ENCODE data around the gene NXN.
"Not testable (repeated sequence)": the region's sequence is repeated elsewhere in the genome, so short reads cannot be mapped to it uniquely, and the experiment has no call there.

NXN gene

DNA sequence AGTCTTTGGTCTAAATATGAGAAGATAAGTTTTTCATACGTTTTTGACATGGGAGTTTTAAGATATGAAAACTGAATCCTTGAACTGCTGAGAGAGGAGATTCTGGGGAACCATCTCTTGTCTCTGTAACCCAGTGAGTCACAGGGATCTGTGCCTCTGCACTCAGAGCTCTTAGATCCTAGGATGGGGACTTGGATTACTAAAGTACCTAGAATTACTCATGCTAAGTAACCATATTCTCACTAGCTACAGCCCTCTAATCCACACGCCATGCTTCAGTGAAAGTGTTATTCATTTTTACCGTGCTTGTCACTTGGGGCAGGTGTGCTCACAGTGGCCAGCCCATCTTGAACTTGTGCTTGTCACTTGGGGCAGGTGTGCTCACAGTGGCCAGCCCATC, 195.4 kb downstream of the NXN start:
- Mint-ChIP-seq H3K4me3 (peak overlapping the region; percentile 59 to 99), H3K9me3 (no peaks in the 10 kb centered on the region), H3K4me1 (ENCODE audit: low read depth in 2 of 2) (peaks cover 15 to 33% of the 10 kb centered on the region in 2 donors), H3K36me3 (ENCODE audit: insufficient read depth) (peaks cover 36% of the 10 kb centered on the region), H3K27me3 (no peaks in the 10 kb centered on the region), H3K27ac (no peak overlapping the region)
- ATAC-seq (replicated peaks) (no peak), DNase-seq (no peak)

GRCh38 chr17:781805-782731, 197.5 kb downstream of the NXN start, which contains the start of the genes GLOD4 and MRM3:
GLOD4 (minus strand) TSS chr17:782280; CDS start chr17:782255, 25 bp downstream.
MRM3 (plus strand) TSS chr17:782353; CDS start chr17:782379, 26 bp downstream.
- Mint-ChIP-seq H3K9me3 (no peaks in the 10 kb centered on the region), H3K4me1 (ENCODE audit: low read depth in 2 of 2) (peaks cover 15 to 30% of the 10 kb centered on the region in 2 donors), H3K27me3 (no peaks in the 10 kb centered on the region), H3K27ac (peak within 1 kb of the TSS; percentile 97 to 99), H3K36me3 (ENCODE audit: insufficient read depth) (peaks cover 40% of the 10 kb centered on the region), H3K4me3 (peak within 1 kb of the TSS; percentile 93 to 99)
- ATAC-seq (replicated peaks): peak; percentile 93
- peak; percentile 95 to 99 (median 98) for DNase-seq

GRCh38 chr17:778096-778495, 201.5 kb downstream of the NXN start:
- H3K27ac Mint-ChIP-seq: no peak overlapping the region
- peaks cover 20 to 22% of the 10 kb centered on the region in 2 donors for H3K4me1 Mint-ChIP-seq (ENCODE audit: low read depth in 2 of 2)
- H3K9me3 Mint-ChIP-seq: no peaks in the 10 kb centered on the region
- H3K4me3 Mint-ChIP-seq: no peak overlapping the region
- no peak for ATAC-seq (replicated peaks)
- H3K36me3 Mint-ChIP-seq (ENCODE audit: insufficient read depth): peaks cover 73% of the 10 kb centered on the region
- DNase-seq: no peak
- no peaks in the 10 kb centered on the region for H3K27me3 Mint-ChIP-seq

DNA sequence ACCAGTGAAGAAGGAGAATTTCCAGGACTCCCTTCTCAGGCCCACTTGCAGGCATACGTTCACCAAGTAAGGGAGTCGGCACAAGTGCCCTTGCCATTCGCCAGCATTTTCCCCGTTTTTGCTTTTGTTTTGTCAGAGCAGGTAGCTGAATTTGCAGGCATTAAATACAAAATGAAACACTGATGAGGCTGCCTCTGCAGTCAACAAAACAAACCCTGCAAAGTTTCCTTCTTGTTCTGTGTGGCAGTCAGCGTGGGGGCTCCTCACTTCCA, 205.3 kb downstream of the NXN start:
- Mint-ChIP-seq H3K9me3 (no peaks in the 10 kb centered on the region), H3K4me1 (ENCODE audit: low read depth in 2 of 2) (peaks cover 7 to 9% of the 10 kb centered on the region in 2 donors), H3K27me3 (no peaks in the 10 kb centered on the region), H3K36me3 (ENCODE audit: insufficient read depth) (peaks cover 87% of the 10 kb centered on the region), H3K4me3 (no peak overlapping the region), H3K27ac (no peak overlapping the region)
- ATAC-seq (replicated peaks) (no peak), DNase-seq (no peak)

GRCh38 chr17:773467-774312, 205.9 kb downstream of the NXN start:
- no peak overlapping the region for H3K4me3 Mint-ChIP-seq
- ATAC-seq (replicated peaks): no peak
- no peaks in the 10 kb centered on the region for H3K27me3 Mint-ChIP-seq
- DNase-seq: no peak
- peaks cover 7 to 9% of the 10 kb centered on the region in 2 donors for H3K4me1 Mint-ChIP-seq (ENCODE audit: low read depth in 2 of 2)
- H3K9me3 Mint-ChIP-seq: no peaks in the 10 kb centered on the region
- H3K27ac Mint-ChIP-seq: no peak overlapping the region
- H3K36me3 Mint-ChIP-seq (ENCODE audit: insufficient read depth): peaks cover 87% of the 10 kb centered on the region

GRCh38 chr17:773016-773415, 206.6 kb downstream of the NXN start:
- H3K9me3 Mint-ChIP-seq: no peaks in the 10 kb centered on the region
- H3K36me3 Mint-ChIP-seq (ENCODE audit: insufficient read depth): peaks cover 86% of the 10 kb centered on the region
- no peak overlapping the region for H3K4me3 Mint-ChIP-seq
- ATAC-seq (replicated peaks) (no peak), DNase-seq (no peak)
- peaks cover 7 to 9% of the 10 kb centered on the region in 2 donors for H3K4me1 Mint-ChIP-seq (ENCODE audit: low read depth in 2 of 2)
- H3K27me3 Mint-ChIP-seq: no peaks in the 10 kb centered on the region
- H3K27ac Mint-ChIP-seq: no peak overlapping the region

- Mint-ChIP-seq H3K9me3 (no peaks in the 10 kb centered on the region), H3K27me3 (no peaks in the 10 kb centered on the region), H3K4me1 (ENCODE audit: low read depth in 2 of 2) (no peaks in the 10 kb centered on the region), H3K36me3 (ENCODE audit: insufficient read depth) (peaks cover 84% of the 10 kb centered on the region), H3K4me3 (no peak overlapping the region), H3K27ac (peak overlapping the region in 1 of 2 donors; percentile 36)
- ATAC-seq (replicated peaks): no peak
- DNase-seq: no peak
These were observed 212.5 kb downstream of the NXN start for GRCh38 chr17:767076-767475.

GRCh38 chr17:760371-760770, 219.2 kb downstream of the NXN start:
- no peak for DNase-seq
- Mint-ChIP-seq H3K4me3 (no peak overlapping the region), H3K4me1 (ENCODE audit: low read depth in 2 of 2) (no peaks in the 10 kb centered on the region), H3K9me3 (no peaks in the 10 kb centered on the region), H3K36me3 (ENCODE audit: insufficient read depth) (peaks cover 76% of the 10 kb centered on the region), H3K27ac (no peak overlapping the region), H3K27me3 (no peaks in the 10 kb centered on the region)
- no peak for ATAC-seq (replicated peaks)

DNA sequence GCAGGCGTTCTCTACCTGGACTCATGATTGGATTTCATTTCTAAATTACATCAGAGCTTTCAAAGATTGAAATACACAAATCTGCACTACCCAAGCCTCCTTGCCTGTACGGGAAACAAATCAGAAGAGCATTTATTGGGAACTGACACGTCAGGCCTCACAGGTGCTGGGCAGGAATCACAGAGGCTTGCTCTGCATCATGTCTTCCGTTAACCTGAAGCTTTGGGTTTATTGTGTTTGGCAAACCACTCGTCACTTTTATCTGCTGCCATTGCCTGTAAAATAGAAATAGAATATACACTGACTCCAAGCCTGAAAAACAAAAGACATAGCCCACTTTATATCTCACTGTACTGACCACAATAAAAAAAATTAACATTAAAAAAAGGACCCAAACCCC, 219.6 kb downstream of the NXN start:
- no peaks in the 10 kb centered on the region for H3K9me3 Mint-ChIP-seq
- H3K4me1 Mint-ChIP-seq (ENCODE audit: low read depth in 2 of 2): no peaks in the 10 kb centered on the region
- peaks cover 73% of the 10 kb centered on the region for H3K36me3 Mint-ChIP-seq (ENCODE audit: insufficient read depth)
- no peaks in the 10 kb centered on the region for H3K27me3 Mint-ChIP-seq
- H3K27ac Mint-ChIP-seq: no peak overlapping the region
- no peak overlapping the region for H3K4me3 Mint-ChIP-seq
- DNase-seq (no peak), ATAC-seq (replicated peaks) (no peak)

- DNase-seq; ATAC-seq (replicated peaks); H3K27ac Mint-ChIP-seq; H3K9me3 Mint-ChIP-seq; H3K27me3 Mint-ChIP-seq; H3K4me3 Mint-ChIP-seq: not testable (repeated sequence)
- Mint-ChIP-seq H3K4me1 (ENCODE audit: low read depth in 2 of 2) (peaks cover 12 to 15% of the 10 kb centered on the region in 2 donors), H3K36me3 (ENCODE audit: insufficient read depth) (peaks cover 51% of the 10 kb centered on the region)
These were observed 223.5 kb downstream of the NXN start for GRCh38 chr17:756010-756567.

- not testable (repeated sequence) for H3K27me3 Mint-ChIP-seq; ATAC-seq (replicated peaks); H3K27ac Mint-ChIP-seq; H3K4me3 Mint-ChIP-seq; DNase-seq; H3K9me3 Mint-ChIP-seq
- H3K36me3 Mint-ChIP-seq (ENCODE audit: insufficient read depth): peaks cover 48% of the 10 kb centered on the region
- peaks cover 19 to 21% of the 10 kb centered on the region in 2 donors for H3K4me1 Mint-ChIP-seq (ENCODE audit: low read depth in 2 of 2)
These were observed 224.1 kb downstream of the NXN start for GRCh38 chr17:755319-755961.

GRCh38 chr17:753418-753817, 226.2 kb downstream of the NXN start:
- ATAC-seq (replicated peaks): no peak
- DNase-seq: no peak
- no peaks in the 10 kb centered on the region for H3K27me3 Mint-ChIP-seq
- peaks cover 31 to 37% of the 10 kb centered on the region in 2 donors for H3K4me1 Mint-ChIP-seq (ENCODE audit: low read depth in 2 of 2)
- no peaks in the 10 kb centered on the region for H3K9me3 Mint-ChIP-seq
- H3K27ac Mint-ChIP-seq: peak overlapping the region; percentile 19 to 44
- peak overlapping the region; percentile 51 to 55 for H3K4me3 Mint-ChIP-seq
- peaks cover 29% of the 10 kb centered on the region for H3K36me3 Mint-ChIP-seq (ENCODE audit: insufficient read depth)

DNA sequence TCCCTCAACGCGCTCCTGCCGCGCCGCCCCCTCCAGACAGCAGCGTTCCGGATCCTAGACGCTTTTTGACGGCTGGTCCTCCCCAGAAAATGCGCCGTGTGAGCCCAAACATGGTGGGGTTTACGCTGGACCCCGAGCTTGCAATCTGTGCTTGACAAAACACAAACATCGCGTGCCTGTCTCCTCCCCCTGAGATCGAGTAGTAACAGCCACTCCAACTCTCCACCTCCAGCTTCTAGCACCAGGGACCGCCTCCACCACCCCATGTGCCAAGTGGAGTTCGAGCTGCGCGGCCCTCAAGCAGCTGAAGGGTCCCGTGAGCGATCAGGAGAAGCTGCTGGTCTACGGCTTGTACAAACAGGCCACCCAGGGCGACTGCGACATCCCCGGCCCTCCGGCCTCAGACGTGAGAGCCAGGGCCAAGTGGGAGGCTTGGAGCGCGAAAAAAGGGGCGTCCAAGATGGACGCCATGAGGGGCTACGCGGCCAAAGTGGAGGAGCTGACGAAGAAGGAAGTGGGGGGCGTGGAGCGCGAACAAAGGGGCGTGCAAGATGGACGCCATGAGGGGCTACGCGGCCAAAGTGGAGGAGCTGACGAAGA, 226.9 kb downstream of the NXN start:
- DNase-seq (no peak), ATAC-seq (replicated peaks) (peak; percentile 9)
- Mint-ChIP-seq H3K4me1 (ENCODE audit: low read depth in 2 of 2) (peaks cover 38 to 43% of the 10 kb centered on the region in 2 donors), H3K36me3 (ENCODE audit: insufficient read depth) (peaks cover 25% of the 10 kb centered on the region), H3K4me3 (peak overlapping the region; percentile 96 to 97), H3K9me3 (no peaks in the 10 kb centered on the region), H3K27ac (peak overlapping the region; percentile 90 to 94), H3K27me3 (no peaks in the 10 kb centered on the region)

Data from effector memory CD8-positive, alpha-beta T cell (primary cell).